Ishikawa (cell line): ENCODE results near the gene DCC.

Experiments
- CEBPB ChIP-seq: IDR thresholded peaks from 2 replicates; pipeline ENCODE4 v1.6.1; 2012
- CREB1 ChIP-seq: IDR thresholded peaks from 2 replicates; pipeline ENCODE4 v1.6.1; 2012; ENCODE audit warnings: low read depth
- EP300 ChIP-seq: IDR thresholded peaks from 2 replicates; pipeline ENCODE4 v1.6.1; 2012; ENCODE audit warnings: borderline replicate concordance
- FOXM1 ChIP-seq: IDR thresholded peaks from 2 replicates; pipeline ENCODE4 v1.6.1; 2012; ENCODE audit warnings: low read depth, borderline replicate concordance
- MAX ChIP-seq: IDR thresholded peaks from 2 replicates; pipeline ENCODE4 v1.6.1; 2012
- NFIC ChIP-seq: IDR thresholded peaks from 2 replicates; pipeline ENCODE4 v1.6.1; 2012
- RAD21 ChIP-seq: IDR thresholded peaks from 2 replicates; pipeline ENCODE4 v1.6.1; 2012; ENCODE audit warnings: low read depth
- REST ChIP-seq: IDR thresholded peaks from 2 replicates; pipeline ENCODE4 v1.6.1; 2012; ENCODE audit warnings: low read depth, mild to moderate bottlenecking
- TAF1 ChIP-seq: IDR thresholded peaks from 2 replicates; pipeline ENCODE4 v1.6.1; 2012; ENCODE audit warnings: low read depth, mild to moderate bottlenecking
- USF1 ChIP-seq: IDR thresholded peaks from 2 replicates; pipeline ENCODE4 v1.6.1; 2012

- no peak for TF ChIP-seq EP300
- no peak for TF ChIP-seq TAF1
- no peak for TF ChIP-seq USF1
- no peak for TF ChIP-seq NFIC
- no peak for TF ChIP-seq REST
- no peak for TF ChIP-seq CEBPB
- no peak for TF ChIP-seq RAD21
- TF ChIP-seq CREB1 = no peak
- no peak for TF ChIP-seq FOXM1
- no peak for TF ChIP-seq MAX
Measured at GRCh38 chr18:53224128-53224778, 884.3 kb downstream of the DCC start.
